ENCODE results near the gene ANKRD6.
A peak's percentile ranks its signal among the peaks of the same experiment; 100 is the strongest.

Gene ANKRD6

GRCh38 chr6:89475634-89476033 lies 42.7 kb downstream of the ANKRD6 start:
- DNase-seq: peak in 1 of 2 donors; percentile 30

- DNase-seq: no peak
These were observed 46.9 kb downstream of the ANKRD6 start for GRCh38 chr6:89479897-89480296.

- no peak for DNase-seq
These were observed 48.7 kb downstream of the ANKRD6 start for GRCh38 chr6:89481695-89482094.

- DNase-seq: no peak
These were observed 49.2 kb downstream of the ANKRD6 start for GRCh38 chr6:89482126-89482525.

- DNase-seq: no peak
These were observed 50.3 kb downstream of the ANKRD6 start for GRCh38 chr6:89483111-89483720.

GRCh38 chr6:89485320-89485719 lies 52.4 kb downstream of the ANKRD6 start:
- DNase-seq: no peak

GRCh38 chr6:89487864-89488263 lies 54.9 kb downstream of the ANKRD6 start:
- no peak for DNase-seq

GRCh38 chr6:89488438-89488837 lies 55.5 kb downstream of the ANKRD6 start:
- no peak for DNase-seq

GRCh38 chr6:89489078-89489477 lies 56.1 kb downstream of the ANKRD6 start:
- DNase-seq: no peak

GRCh38 chr6:89492025-89492640 lies 59.2 kb downstream of the ANKRD6 start:
- no peak for DNase-seq

- DNase-seq: no peak
These were observed 61.3 kb downstream of the ANKRD6 start for GRCh38 chr6:89494131-89494793.

GRCh38 chr6:89495961-89496535 lies 63.1 kb downstream of the ANKRD6 start:
- no peak for DNase-seq

- DNase-seq: no peak
These were observed 67.7 kb downstream of the ANKRD6 start for GRCh38 chr6:89500611-89501010.

- no peak for DNase-seq
These were observed 68.3 kb downstream of the ANKRD6 start for GRCh38 chr6:89501222-89501621.

- no peak for DNase-seq
These were observed 68.8 kb downstream of the ANKRD6 start for GRCh38 chr6:89501753-89502152.

GRCh38 chr6:89503641-89504040 lies 70.7 kb downstream of the ANKRD6 start:
- no peak for DNase-seq

- DNase-seq: no peak
These were observed 72.9 kb downstream of the ANKRD6 start for GRCh38 chr6:89505847-89506246.

GRCh38 chr6:89506716-89507617 lies 74.0 kb downstream of the ANKRD6 start:
- no peak for DNase-seq

GRCh38 chr6:89508755-89509563 lies 76.0 kb downstream of the ANKRD6 start:
- DNase-seq: no peak

- DNase-seq: no peak
These were observed 76.9 kb downstream of the ANKRD6 start for GRCh38 chr6:89509777-89510281.

- DNase-seq: no peak
These were observed 77.4 kb downstream of the ANKRD6 start for GRCh38 chr6:89510393-89510792.

All from CD4-positive, alpha-beta T cell treated with Interleukin-4 for 1 hour (primary cell).